ENCODE results near the gene SCIMP.
"Not testable (repeated sequence)": the region's sequence is repeated elsewhere in the genome, so short reads cannot be mapped to it uniquely, and the experiment has no call there.

SCIMP gene

GRCh38 chr17:5183410-5183793, 51.3 kb downstream of the SCIMP start:
- no peak for DNase-seq

GRCh38 chr17:5182597-5183409, 51.9 kb downstream of the SCIMP start:
- no peak for DNase-seq

GRCh38 chr17:5181509-5182305, 53.0 kb downstream of the SCIMP start:
- DNase-seq = no peak

GRCh38 chr17:5179003-5179402, 55.7 kb downstream of the SCIMP start:
- DNase-seq = no peak

- not testable (repeated sequence) for DNase-seq
These were observed 59.6 kb downstream of the SCIMP start for GRCh38 chr17:5175027-5175426.

- not testable (repeated sequence) for DNase-seq
These were observed 68.7 kb downstream of the SCIMP start for GRCh38 chr17:5165791-5166564.

- DNase-seq = no peak
These were observed 70.2 kb downstream of the SCIMP start for GRCh38 chr17:5164436-5164835.

GRCh38 chr17:5161793-5162192, 72.9 kb downstream of the SCIMP start:
- DNase-seq = not testable (repeated sequence)

- not testable (repeated sequence) for DNase-seq
These were observed 74.0 kb downstream of the SCIMP start for GRCh38 chr17:5160702-5161101.
